ENCODE results near the gene TLE4. TPM values are rescaled to one million over a fixed set of nuclear protein-coding genes. Genes with fewer than 3 reads are reported as not detected.

The TLE4 gene
- total RNA-seq, 1 donor from 2014 or later = 10.8 TPM

- no peaks in the 10 kb centered on the region for H3K27me3 ChIP-seq (ENCODE audit: control insufficient read depth, insufficient read depth, low read length)
- H3K4me3 ChIP-seq (ENCODE audit: low read depth, low read length) = no peak overlapping the region
- DNase-seq (ENCODE audit: low read depth) (no peak), FAIRE-seq (no peak)
- TF ChIP-seq CTCF (IDR thresholded peaks at IDR 0.05; ENCODE audit: insufficient read depth, low read length, severe bottlenecking) = no peak
- no peaks in the 10 kb centered on the region for H3K36me3 ChIP-seq (ENCODE audit: control insufficient read depth, insufficient read depth, low read length)
Observed at GRCh38 chr9:79559495-79560181, 12.1 kb upstream of the TLE4 start.

- FAIRE-seq (no peak), DNase-seq (ENCODE audit: low read depth) (no peak)
- Histone ChIP-seq H3K4me3 (ENCODE audit: low read depth, low read length) (no peak overlapping the region), H3K36me3 (ENCODE audit: control insufficient read depth, insufficient read depth, low read length) (no peaks in the 10 kb centered on the region), H3K27me3 (ENCODE audit: control insufficient read depth, insufficient read depth, low read length) (no peaks in the 10 kb centered on the region)
- no peak for TF ChIP-seq CTCF (IDR thresholded peaks at IDR 0.05; ENCODE audit: insufficient read depth, low read length, severe bottlenecking)
Observed at GRCh38 chr9:79562749-79563386, 8.9 kb upstream of the TLE4 start.

- no peak for FAIRE-seq
- no peak for TF ChIP-seq CTCF (IDR thresholded peaks at IDR 0.05; ENCODE audit: insufficient read depth, low read length, severe bottlenecking)
Observed at GRCh38 chr9:79564105-79564504, 7.7 kb upstream of the TLE4 start.

GRCh38 chr9:79565245-79565644, 6.5 kb upstream of the TLE4 start:
- no peak overlapping the region for H3K4me3 ChIP-seq (ENCODE audit: low read depth, low read length)
- no peak for TF ChIP-seq CTCF (IDR thresholded peaks at IDR 0.05; ENCODE audit: insufficient read depth, low read length, severe bottlenecking)
- FAIRE-seq (no peak), DNase-seq (ENCODE audit: low read depth) (peak; percentile 87)
- no peaks in the 10 kb centered on the region for H3K36me3 ChIP-seq (ENCODE audit: control insufficient read depth, insufficient read depth, low read length)
- H3K27me3 ChIP-seq (ENCODE audit: control insufficient read depth, insufficient read depth, low read length) = no peaks in the 10 kb centered on the region

More at GRCh38 chr9:79564105-79564504, 7.7 kb upstream of the TLE4 start:
- no peak for DNase-seq (ENCODE audit: low read depth)
- Histone ChIP-seq H3K27me3 (ENCODE audit: control insufficient read depth, insufficient read depth, low read length) (no peaks in the 10 kb centered on the region), H3K36me3 (ENCODE audit: control insufficient read depth, insufficient read depth, low read length) (no peaks in the 10 kb centered on the region), H3K4me3 (ENCODE audit: low read depth, low read length) (no peak overlapping the region)

GRCh38 chr9:79567671-79568098, 4.1 kb upstream of the TLE4 start:
- DNase-seq (ENCODE audit: low read depth) (peak; percentile 47), FAIRE-seq (no peak)
- no peak overlapping the region for H3K4me3 ChIP-seq (ENCODE audit: low read depth, low read length)
- no peaks in the 10 kb centered on the region for H3K27me3 ChIP-seq (ENCODE audit: control insufficient read depth, insufficient read depth, low read length)
- TF ChIP-seq CTCF (IDR thresholded peaks at IDR 0.05; ENCODE audit: insufficient read depth, low read length, severe bottlenecking) = peak; percentile 10
- H3K36me3 ChIP-seq (ENCODE audit: control insufficient read depth, insufficient read depth, low read length) = no peaks in the 10 kb centered on the region

Data from bronchial epithelial cell (primary cell).